GM23338 (cell line): ENCODE measurements around the gene FHIT. TPM values are rescaled to one million over a fixed set of nuclear protein-coding genes. Genes with fewer than 3 reads are reported as not detected.

Experiments used
- ATAC-seq: fragments of 200-7000 bp; cut with Tn5 transposase; 3 replicates; pipeline ENCODE4 v1.9.1; 2020
- DNase-seq: peaks from one replicate; pipeline ENCODE4 v3.0.0-alpha.2; 2015; ENCODE audit warnings: low spot score
- H2AFZ ChIP-seq: fragments of 200-600 bp; sonication (generic); 2 replicates; pipeline ENCODE4 v1.8.0; 2016; ENCODE audit warnings: antibody characterized with exemption, mild to moderate bottlenecking, moderate library complexity
- H3F3A ChIP-seq: fragments of 200-600 bp; sonication (generic); replicated peaks from 2 replicates; pipeline ENCODE4 v1.8.0; 2017; ENCODE audit warnings: antibody characterized with exemption, mixed run types, low read depth
- H3K27ac ChIP-seq: fragments of 200-600 bp; sonication (generic); 2 replicates; pipeline ENCODE4 v1.6.1; 2016; ENCODE audit warnings: low read depth
- H3K27me3 ChIP-seq: fragments of 200-600 bp; sonication (generic); 2 replicates; pipeline ENCODE4 v1.8.0; 2016; ENCODE audit warnings: mild to moderate bottlenecking, mixed run types, moderate library complexity; ENCODE audit not compliant: insufficient read depth
- H3K36me3 ChIP-seq: fragments of 200-600 bp; sonication (generic); 2 replicates; pipeline ENCODE4 v1.8.0; 2016; ENCODE audit warnings: mild to moderate bottlenecking; ENCODE audit not compliant: insufficient read depth
- H3K4me1 ChIP-seq: fragments of 200-600 bp; sonication (generic); 2 replicates; pipeline ENCODE4 v1.8.0; 2016; ENCODE audit warnings: mild to moderate bottlenecking, moderate library complexity; ENCODE audit not compliant: insufficient read depth
- H3K4me2 ChIP-seq: fragments of 200-600 bp; sonication (generic); 2 replicates; pipeline ENCODE4 v1.7.1; 2017; ENCODE audit warnings: mixed run types
- H3K4me3 ChIP-seq: fragments of 200-600 bp; sonication (generic); 2 replicates; pipeline ENCODE4 v1.6.1; 2016; ENCODE audit warnings: mixed run types
- H3K79me2 ChIP-seq: fragments of 200-600 bp; sonication (generic); replicated peaks from 2 replicates; pipeline ENCODE4 v1.8.0; 2017; ENCODE audit warnings: mild to moderate bottlenecking; ENCODE audit not compliant: insufficient read depth
- H3K9me2 ChIP-seq: fragments of 200-600 bp; sonication (generic); 2 replicates; pipeline ENCODE4 v1.8.0; 2017; ENCODE audit not compliant: insufficient read depth
- H4K20me1 ChIP-seq: fragments of 200-600 bp; sonication (generic); replicated peaks from 2 replicates; pipeline ENCODE4 v1.8.0; 2017; ENCODE audit warnings: mild to moderate bottlenecking; ENCODE audit not compliant: insufficient read depth
- H3K27ac Mint-ChIP-seq: 2 replicates; pipeline ENCODE4 v1.8.0; 2020; ENCODE audit warnings: inconsistent platforms, mild to moderate bottlenecking, moderate library complexity, mixed read lengths
- H3K27me3 Mint-ChIP-seq: 3 replicates; pipeline ENCODE4 v1.8.0; 2022; ENCODE audit warnings: low read depth, mild to moderate bottlenecking, moderate library complexity, mixed read lengths, inconsistent platforms; ENCODE audit not compliant: insufficient read depth, poor library complexity
- H3K36me3 Mint-ChIP-seq: 3 replicates; pipeline ENCODE4 v1.8.0; 2021; ENCODE audit warnings: low read depth, mild to moderate bottlenecking, inconsistent platforms, moderate library complexity, mixed read lengths
- H3K4me1 Mint-ChIP-seq: 3 replicates; pipeline ENCODE4 v1.8.0; 2020; ENCODE audit warnings: mild to moderate bottlenecking, inconsistent platforms, mixed read lengths
- H3K4me3 Mint-ChIP-seq: 3 replicates; pipeline ENCODE4 v1.8.0; 2021; ENCODE audit warnings: moderate library complexity, mild to moderate bottlenecking, inconsistent platforms, mixed read lengths
- H3K9me3 Mint-ChIP-seq: 3 replicates; pipeline ENCODE4 v1.8.0; 2020; ENCODE audit warnings: moderate library complexity, mild to moderate bottlenecking, inconsistent platforms, mixed read lengths
- CREB1 ChIP-seq: fragments of 250-450 bp; sonication (Bioruptor Pico); IDR thresholded peaks from 2 replicates; pipeline ENCODE4 v1.5.0; 2020; ENCODE audit warnings: low read depth, mild to moderate bottlenecking, moderate library complexity
- CTCF ChIP-seq, 2 experiments: fragments of 200-600 bp in 1 of 2; sonication (generic) in 1 of 2; conservative IDR thresholded peaks; 2 replicates each; pipeline versions ENCODE4 v1.5.1 to v1.6.1; 2016 to 2017; ENCODE audit warnings: antibody characterized with exemption in 2 of 2, low read depth in 2 of 2, mild to moderate bottlenecking in 2 of 2, moderate library complexity in 1 of 2
- EZH2 ChIP-seq: fragments of 200-600 bp; sonication (generic); IDR thresholded peaks from one replicate; pipeline ENCODE4 v1.8.0; 2017; ENCODE audit warnings: antibody characterized with exemption, mild to moderate bottlenecking, low read depth; ENCODE audit not compliant: unreplicated experiment
- EZH2phosphoT487 ChIP-seq: fragments of 200-600 bp; sonication (generic); IDR thresholded peaks from one replicate; pipeline ENCODE4 v1.8.1; 2018; ENCODE audit warnings: antibody characterized with exemption; ENCODE audit not compliant: unreplicated experiment
- JUNB ChIP-seq: IDR thresholded peaks from one replicate; pipeline ENCODE4 v1.6.1; 2016; ENCODE audit warnings: antibody characterized with exemption; ENCODE audit not compliant: unreplicated experiment
- NANOG ChIP-seq: IDR thresholded peaks from 2 replicates; pipeline ENCODE4 v1.6.1; 2016; ENCODE audit warnings: antibody characterized with exemption, borderline replicate concordance
- POLR2AphosphoS5 ChIP-seq: IDR thresholded peaks from 2 replicates; pipeline ENCODE4 v1.6.1; 2016; ENCODE audit warnings: antibody characterized with exemption, low read depth
- REST ChIP-seq: IDR thresholded peaks from one replicate; pipeline ENCODE4 v1.6.1; 2018; ENCODE audit warnings: antibody characterized with exemption; ENCODE audit not compliant: unreplicated experiment
- STAT1 ChIP-seq: IDR thresholded peaks from one replicate; pipeline ENCODE4 v1.6.1; 2016; ENCODE audit warnings: antibody characterized with exemption; ENCODE audit not compliant: unreplicated experiment
- ZNF114 ChIP-seq: fragments of 250-450 bp; sonication (Bioruptor Pico); IDR thresholded peaks from 2 replicates; pipeline ENCODE4 v1.5.0; 2020; ENCODE audit warnings: mild to moderate bottlenecking, moderate library complexity
- ZNF331 ChIP-seq: fragments of 250-450 bp; sonication (Bioruptor Pico); IDR thresholded peaks from 2 replicates; pipeline ENCODE4 v1.5.0; 2020; ENCODE audit warnings: low read depth, mild to moderate bottlenecking, moderate library complexity
- ZNF462 ChIP-seq: fragments of 250-450 bp; sonication (Bioruptor Pico); IDR thresholded peaks from 2 replicates; pipeline ENCODE4 v1.5.0; 2020; ENCODE audit warnings: mild to moderate bottlenecking, moderate library complexity
- polyA plus RNA-seq: library from polyadenylated mRNA; unstranded; fragments of >200 nt; fragmentation: Nextera tagmentation; extraction: Ambion mirVana; gene quantifications from 2 replicates; pipeline ENCODE4 v1.2.1, GENCODE V29; 2016
- total RNA-seq: library from RNA; depleted of rRNA; stranded (reverse); fragments of >200 nt; shearing (Covaris generic); gene quantifications from 2 replicates; pipeline ENCODE4 v1.2.3, GENCODE V29; 2014
- TF ChIP-seq, protein P1 (sequence below): IDR thresholded peaks from 2 replicates; pipeline ENCODE4 v1.6.1; 2016; ENCODE audit warnings: antibody characterized with exemption

FHIT gene
- total and polyA plus RNA-seq, 2 experiments from 2014 or later: 3.0 to 8.3 TPM

- H3K9me3 Mint-ChIP-seq: no peaks in the 10 kb centered on the region
- H3K4me3 Mint-ChIP-seq: no peak overlapping the region
- Histone ChIP-seq H3K27me3 (no peaks in the 10 kb centered on the region), H3K79me2 (no peaks in the 10 kb centered on the region), H3K27ac (no peak overlapping the region), H3K4me2 (no peak overlapping the region), H3K36me3 (no peaks in the 10 kb centered on the region), H3K4me3 (no peak overlapping the region), H2AFZ (no peak overlapping the region), H4K20me1 (no peaks in the 10 kb centered on the region), H3K9me2 (peaks cover 11% of the 10 kb centered on the region; the same call in 1 of the 2 replicates), H3K4me1 (no peaks in the 10 kb centered on the region), H3F3A (no peaks in the 10 kb centered on the region)
- DNase-seq (no peak), ATAC-seq (no peak)
- H3K27me3 Mint-ChIP-seq: peaks cover 2% of the 10 kb centered on the region
- H3K36me3 Mint-ChIP-seq: peaks cover 3% of the 10 kb centered on the region; the same call in 1 of the 3 replicates
- H3K27ac Mint-ChIP-seq: no peak overlapping the region
- TF ChIP-seq CREB1 (CRISPR knock-in tag): no peak
- no peak for TF ChIP-seq CTCF (conservative IDR thresholded peaks at IDR 0.05; ENCODE audit: low read depth in 2 of 2)
- TF ChIP-seq REST: no peak
- no peak for TF ChIP-seq JUNB
- TF ChIP-seq NANOG: no peak
- no peak for TF ChIP-seq ZNF331 (CRISPR knock-in tag)
- no peak for TF ChIP-seq POLR2AphosphoS5
- no peak for TF ChIP-seq EZH2phosphoT487
- TF ChIP-seq, protein P1, sequence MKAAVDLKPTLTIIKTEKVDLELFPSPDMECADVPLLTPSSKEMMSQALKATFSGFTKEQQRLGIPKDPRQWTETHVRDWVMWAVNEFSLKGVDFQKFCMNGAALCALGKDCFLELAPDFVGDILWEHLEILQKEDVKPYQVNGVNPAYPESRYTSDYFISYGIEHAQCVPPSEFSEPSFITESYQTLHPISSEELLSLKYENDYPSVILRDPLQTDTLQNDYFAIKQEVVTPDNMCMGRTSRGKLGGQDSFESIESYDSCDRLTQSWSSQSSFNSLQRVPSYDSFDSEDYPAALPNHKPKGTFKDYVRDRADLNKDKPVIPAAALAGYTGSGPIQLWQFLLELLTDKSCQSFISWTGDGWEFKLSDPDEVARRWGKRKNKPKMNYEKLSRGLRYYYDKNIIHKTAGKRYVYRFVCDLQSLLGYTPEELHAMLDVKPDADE: no peak
- no peak for TF ChIP-seq STAT1
- no peak for TF ChIP-seq ZNF114 (CRISPR knock-in tag)
- TF ChIP-seq ZNF462: no peak
- no peak for TF ChIP-seq EZH2
- peaks cover 14% of the 10 kb centered on the region for H3K4me1 Mint-ChIP-seq
These were observed 357.3 kb downstream of the FHIT start for GRCh38 chr3:60893946-60894345.
